Measurements from ENCODE around the gene PHF19. TPM values are rescaled to one million over a fixed set of nuclear protein-coding genes. Genes with fewer than 3 reads are reported as not detected.

The PHF19 gene
- total RNA-seq, 1 donor from 2014 or later = 19.0 TPM

DNA sequence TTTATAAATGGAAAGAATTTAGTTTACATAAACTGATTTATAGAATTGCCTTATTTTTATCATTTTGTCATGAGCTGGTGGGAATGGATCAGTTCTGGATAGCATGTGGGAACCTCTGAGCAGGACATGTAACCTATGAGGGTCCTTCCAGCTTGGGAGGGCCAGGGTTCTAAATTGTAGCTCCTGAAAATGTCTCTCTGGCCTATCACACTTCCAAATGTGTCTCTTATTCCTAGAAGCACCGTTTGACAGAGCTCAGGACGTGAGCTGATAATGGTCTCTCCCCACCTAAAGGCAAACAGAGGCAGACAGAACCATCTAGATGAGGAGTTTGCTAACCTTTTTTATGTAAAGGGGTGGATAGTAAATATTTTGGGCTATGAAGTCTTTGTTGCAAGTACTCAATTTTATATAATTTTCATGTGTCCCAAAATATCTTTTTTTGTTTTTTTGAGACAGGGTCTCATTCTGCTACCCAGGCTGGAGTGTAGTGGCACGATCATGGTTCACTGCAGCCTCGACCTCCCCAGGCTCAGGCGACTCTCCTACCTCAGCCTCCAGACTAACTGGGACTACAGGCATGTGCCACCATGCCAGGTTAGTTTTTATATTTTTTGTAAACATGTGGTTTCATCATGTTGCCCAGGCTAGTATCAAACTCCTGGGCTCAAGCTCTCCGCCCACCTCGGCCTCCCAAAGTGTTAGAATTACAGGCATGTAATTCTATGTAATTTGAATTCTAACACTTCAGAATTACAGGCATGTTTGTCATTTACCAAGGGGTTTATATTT, 45.6 kb upstream of the PHF19 start:
- Histone ChIP-seq H3K4me3 (no peak overlapping the region), H3K9me3 (no peaks in the 10 kb centered on the region), H3K4me1 (peaks cover 21% of the 10 kb centered on the region), H3K36me3 (no peaks in the 10 kb centered on the region), H3K27me3 (no peaks in the 10 kb centered on the region), H3K27ac (peak overlapping the region; percentile 78)
- DNase-seq (no peak), ATAC-seq (no peak)
- TF ChIP-seq, protein P1, sequence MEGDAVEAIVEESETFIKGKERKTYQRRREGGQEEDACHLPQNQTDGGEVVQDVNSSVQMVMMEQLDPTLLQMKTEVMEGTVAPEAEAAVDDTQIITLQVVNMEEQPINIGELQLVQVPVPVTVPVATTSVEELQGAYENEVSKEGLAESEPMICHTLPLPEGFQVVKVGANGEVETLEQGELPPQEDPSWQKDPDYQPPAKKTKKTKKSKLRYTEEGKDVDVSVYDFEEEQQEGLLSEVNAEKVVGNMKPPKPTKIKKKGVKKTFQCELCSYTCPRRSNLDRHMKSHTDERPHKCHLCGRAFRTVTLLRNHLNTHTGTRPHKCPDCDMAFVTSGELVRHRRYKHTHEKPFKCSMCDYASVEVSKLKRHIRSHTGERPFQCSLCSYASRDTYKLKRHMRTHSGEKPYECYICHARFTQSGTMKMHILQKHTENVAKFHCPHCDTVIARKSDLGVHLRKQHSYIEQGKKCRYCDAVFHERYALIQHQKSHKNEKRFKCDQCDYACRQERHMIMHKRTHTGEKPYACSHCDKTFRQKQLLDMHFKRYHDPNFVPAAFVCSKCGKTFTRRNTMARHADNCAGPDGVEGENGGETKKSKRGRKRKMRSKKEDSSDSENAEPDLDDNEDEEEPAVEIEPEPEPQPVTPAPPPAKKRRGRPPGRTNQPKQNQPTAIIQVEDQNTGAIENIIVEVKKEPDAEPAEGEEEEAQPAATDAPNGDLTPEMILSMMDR (IDR thresholded peaks at IDR 0.05) = no peak
- intact Hi-C loops (cut with DNase I) = no loop called here

DNA sequence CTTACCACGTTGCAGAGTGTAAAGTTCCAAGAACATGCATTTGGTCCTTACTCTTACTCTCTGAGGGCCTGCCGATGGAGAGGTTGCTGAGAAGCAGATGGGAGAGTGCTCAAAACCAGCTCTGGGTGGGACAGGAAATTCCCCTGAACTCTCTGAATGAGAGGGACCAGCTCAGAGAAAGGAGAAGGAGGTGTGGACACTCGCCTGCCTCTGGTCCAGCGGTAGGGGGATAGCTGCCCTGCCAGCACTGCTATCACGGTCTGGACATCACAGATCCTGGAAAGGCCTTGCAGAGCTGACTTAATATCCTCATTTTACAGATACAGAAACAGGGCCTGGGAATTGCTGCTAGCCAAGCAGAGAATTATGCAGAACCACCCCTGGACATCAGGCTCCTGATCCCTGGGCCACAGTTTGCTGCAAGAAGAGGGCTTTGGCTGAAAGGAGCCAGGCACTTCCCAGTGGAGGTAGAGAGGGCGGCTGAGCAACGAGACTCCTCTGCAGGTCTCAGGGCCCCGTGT, 44.7 kb upstream of the PHF19 start:
- intact Hi-C loops (cut with DNase I) = no loop called here
- Histone ChIP-seq H3K4me3 (no peak overlapping the region), H3K9me3 (no peaks in the 10 kb centered on the region), H3K4me1 (peaks cover 24% of the 10 kb centered on the region), H3K27ac (peak overlapping the region; percentile 78), H3K27me3 (no peaks in the 10 kb centered on the region), H3K36me3 (no peaks in the 10 kb centered on the region)
- ATAC-seq (no peak), DNase-seq (no peak)
- TF ChIP-seq, protein P1 (IDR thresholded peaks at IDR 0.05) = no peak

DNA sequence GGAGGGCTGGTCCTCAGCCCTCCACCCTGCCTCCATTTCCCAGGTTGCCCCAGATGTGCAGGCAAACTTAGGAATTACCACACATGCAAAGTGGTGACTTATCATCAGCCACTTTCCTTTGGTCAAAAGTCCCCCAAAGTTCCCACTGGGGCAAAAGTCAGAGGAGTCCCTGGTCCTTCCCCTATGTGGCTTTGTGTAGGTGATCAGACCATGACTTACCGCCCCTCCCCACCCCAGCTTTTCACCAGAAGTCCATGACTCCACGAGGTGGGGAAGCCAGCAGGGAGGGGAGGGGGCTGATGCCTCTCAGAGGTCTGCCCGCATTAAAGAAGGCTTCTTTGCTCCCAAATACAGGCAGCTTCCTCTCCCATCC, 43.8 kb upstream of the PHF19 start:
- intact Hi-C loops (cut with DNase I) = no loop called here
- Histone ChIP-seq H3K4me1 (peaks cover 30% of the 10 kb centered on the region), H3K4me3 (no peak overlapping the region), H3K36me3 (no peaks in the 10 kb centered on the region), H3K9me3 (no peaks in the 10 kb centered on the region), H3K27ac (peak overlapping the region; percentile 78), H3K27me3 (no peaks in the 10 kb centered on the region)
- ATAC-seq = no peak
- TF ChIP-seq, protein P1 (IDR thresholded peaks at IDR 0.05) = no peak
- no peak for DNase-seq

DNA sequence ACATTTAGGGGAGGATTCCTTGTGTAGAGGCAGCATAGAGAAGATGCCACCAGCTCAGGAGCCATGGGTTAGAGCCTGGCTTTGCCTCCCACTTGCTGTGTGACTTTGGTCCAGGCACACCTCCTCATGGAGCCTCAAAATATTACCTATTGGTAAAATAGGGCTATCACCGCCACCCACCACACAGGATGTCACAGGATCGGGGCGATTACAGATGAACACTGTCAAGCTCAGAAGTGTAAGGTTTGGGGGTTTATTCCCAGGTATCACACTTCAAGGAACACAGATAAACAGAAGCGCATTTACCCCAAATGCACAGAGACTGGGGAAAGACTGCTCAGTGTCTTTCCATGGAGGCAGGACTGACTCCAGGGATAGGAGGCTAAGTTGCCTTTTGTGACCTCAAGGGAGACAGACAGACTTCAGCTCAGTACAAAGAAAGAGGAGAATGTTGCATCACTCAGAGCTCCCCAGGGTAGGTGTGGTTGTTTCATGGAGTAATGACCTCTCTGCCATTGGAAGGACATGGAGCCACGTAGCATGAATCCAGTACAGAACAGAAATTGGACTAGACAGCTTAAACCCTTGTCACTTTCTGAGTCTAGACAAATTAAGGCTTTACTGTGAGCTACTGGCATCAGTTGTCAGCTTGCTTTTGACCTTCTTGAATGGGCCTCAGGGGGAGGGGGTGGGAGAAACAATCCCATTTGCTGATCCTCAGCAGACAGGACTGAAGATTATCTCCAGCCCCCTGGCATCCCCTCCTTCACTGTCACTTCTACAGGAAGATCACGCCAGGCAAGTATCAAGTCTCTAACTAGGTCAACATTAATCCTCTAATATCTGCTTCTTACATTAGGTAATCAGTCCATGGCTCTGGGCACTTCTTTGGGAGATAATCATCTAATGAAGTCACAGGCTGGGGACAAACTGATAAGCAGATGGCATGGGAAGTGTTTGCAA, 43.1 kb upstream of the PHF19 start:
- Histone ChIP-seq H3K4me1 (peaks cover 30% of the 10 kb centered on the region), H3K4me3 (no peak overlapping the region), H3K27ac (peak overlapping the region; percentile 78), H3K9me3 (no peaks in the 10 kb centered on the region), H3K36me3 (no peaks in the 10 kb centered on the region), H3K27me3 (no peaks in the 10 kb centered on the region)
- DNase-seq (no peak), ATAC-seq (no peak)
- TF ChIP-seq, protein P1 (IDR thresholded peaks at IDR 0.05) = no peak
- intact Hi-C loops (cut with DNase I) = no loop called here

DNA sequence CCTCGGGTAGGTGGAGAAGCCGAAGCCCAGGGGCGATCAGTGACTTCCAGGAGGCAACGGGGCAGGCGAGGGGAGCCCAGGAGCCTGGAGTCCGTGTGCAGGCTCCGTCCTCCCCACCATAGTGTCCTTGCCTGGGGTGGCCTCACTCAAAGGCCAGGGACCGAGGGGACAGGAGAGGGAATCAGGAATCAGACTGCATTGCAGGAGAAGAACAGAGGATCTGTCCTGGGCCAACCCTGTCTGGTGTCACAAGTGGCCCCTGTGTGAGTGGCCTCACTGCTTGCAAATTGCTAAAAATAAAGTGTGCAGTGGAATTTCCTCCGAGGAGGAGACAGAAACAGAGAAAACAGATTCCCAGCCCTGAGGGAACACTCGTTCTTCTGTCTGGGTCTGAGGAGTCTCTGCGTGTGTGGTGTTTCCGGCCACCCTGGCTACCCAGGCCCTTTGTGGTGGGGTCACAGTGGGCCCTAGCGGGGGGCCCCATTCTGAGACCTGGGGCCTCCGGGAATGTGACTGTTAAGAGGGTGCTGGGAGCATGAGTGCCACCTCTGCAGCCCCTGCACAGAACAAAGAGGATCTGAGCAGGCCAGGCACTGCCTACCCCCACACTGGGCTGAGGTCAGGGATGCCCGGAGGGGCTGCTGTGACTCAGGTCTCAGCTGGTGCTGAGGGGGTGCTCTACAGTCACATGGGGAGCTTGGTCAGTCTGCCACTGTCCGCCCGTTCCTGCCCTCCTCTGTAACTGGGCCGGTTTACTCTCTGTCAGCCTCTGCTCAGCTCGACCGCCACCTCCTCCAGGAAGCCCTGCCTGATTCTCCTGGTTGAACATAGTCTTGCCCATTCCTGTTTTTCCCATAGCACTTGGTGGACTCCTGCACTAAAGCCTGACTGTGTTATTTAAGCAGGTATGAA, 42.2 kb upstream of the PHF19 start:
- no peaks in the 10 kb centered on the region for H3K9me3 ChIP-seq
- TF ChIP-seq, protein P1 (IDR thresholded peaks at IDR 0.05) = no peak
- intact Hi-C loops (cut with DNase I) = no loop called here
- H3K27me3 ChIP-seq = no peaks in the 10 kb centered on the region
- H3K36me3 ChIP-seq = no peaks in the 10 kb centered on the region
- ATAC-seq = peak; percentile 25
- DNase-seq = no peak
- H3K27ac ChIP-seq = peak overlapping the region; percentile 78
- H3K4me3 ChIP-seq = no peak overlapping the region
- H3K4me1 ChIP-seq = peaks cover 30% of the 10 kb centered on the region
